Stomach (tissue), 4 donors: ENCODE data around the gene AP2A1.

Source experiments
- EP300 ChIP-seq: sonication (generic); formaldehyde crosslinking; IDR thresholded peaks from one replicate; pipeline ENCODE4 v1.6.1; 2017; ENCODE audit warnings: antibody characterized with exemption
- POLR2A ChIP-seq, 4 donors: fragments of 450-650 bp; IDR thresholded peaks; one replicate each; pipeline ENCODE4 v1.6.1; 2016; ENCODE audit warnings: antibody characterized with exemption in 4 of 4, control low read depth in 2 of 4, mild to moderate bottlenecking in 1 of 4, moderate library complexity in 1 of 4
- POLR2AphosphoS5 ChIP-seq, 3 donors: sonication (generic); formaldehyde crosslinking; IDR thresholded peaks; one replicate each; pipeline ENCODE4 v1.6.1; 2016; ENCODE audit warnings: antibody characterized with exemption in 3 of 3
- TF ChIP-seq, protein P1 (sequence below), 7 experiments: fragments of 450-650 bp in 4 of 7; fragments of 200-600 bp in 3 of 7; sonication (generic) in 3 of 7; IDR thresholded peaks; one replicate each; pipeline ENCODE4 v1.5.1; 2016 to 2019; ENCODE audit warnings: antibody characterized with exemption in 7 of 7, control low read depth in 2 of 7, mild to moderate bottlenecking in 1 of 7

- TF ChIP-seq, protein P1, sequence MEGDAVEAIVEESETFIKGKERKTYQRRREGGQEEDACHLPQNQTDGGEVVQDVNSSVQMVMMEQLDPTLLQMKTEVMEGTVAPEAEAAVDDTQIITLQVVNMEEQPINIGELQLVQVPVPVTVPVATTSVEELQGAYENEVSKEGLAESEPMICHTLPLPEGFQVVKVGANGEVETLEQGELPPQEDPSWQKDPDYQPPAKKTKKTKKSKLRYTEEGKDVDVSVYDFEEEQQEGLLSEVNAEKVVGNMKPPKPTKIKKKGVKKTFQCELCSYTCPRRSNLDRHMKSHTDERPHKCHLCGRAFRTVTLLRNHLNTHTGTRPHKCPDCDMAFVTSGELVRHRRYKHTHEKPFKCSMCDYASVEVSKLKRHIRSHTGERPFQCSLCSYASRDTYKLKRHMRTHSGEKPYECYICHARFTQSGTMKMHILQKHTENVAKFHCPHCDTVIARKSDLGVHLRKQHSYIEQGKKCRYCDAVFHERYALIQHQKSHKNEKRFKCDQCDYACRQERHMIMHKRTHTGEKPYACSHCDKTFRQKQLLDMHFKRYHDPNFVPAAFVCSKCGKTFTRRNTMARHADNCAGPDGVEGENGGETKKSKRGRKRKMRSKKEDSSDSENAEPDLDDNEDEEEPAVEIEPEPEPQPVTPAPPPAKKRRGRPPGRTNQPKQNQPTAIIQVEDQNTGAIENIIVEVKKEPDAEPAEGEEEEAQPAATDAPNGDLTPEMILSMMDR (IDR thresholded peaks at IDR 0.05), result no peak
- TF ChIP-seq EP300 (no peak), POLR2AphosphoS5 (IDR thresholded peaks at IDR 0.05) (no peak), POLR2A (IDR thresholded peaks at IDR 0.05) (no peak)
These were observed 73.5 kb downstream of the AP2A1 start for GRCh38 chr19:49840321-49840720.
